GM18499 (cell line): ENCODE results near the gene IL32.
"Not testable (repeated sequence)": the region's sequence is repeated elsewhere in the genome, so short reads cannot be mapped to it uniquely, and the experiment has no call there.

ENCODE experiments used
- ATAC-seq: cut with Tn5 transposase; IDR thresholded peaks from one replicate; pipeline ENCODE4 v1.9.1; 2021; ENCODE audit warnings: moderate number of reproducible peaks; ENCODE audit not compliant: insufficient read depth, unreplicated experiment

IL32 gene

DNA sequence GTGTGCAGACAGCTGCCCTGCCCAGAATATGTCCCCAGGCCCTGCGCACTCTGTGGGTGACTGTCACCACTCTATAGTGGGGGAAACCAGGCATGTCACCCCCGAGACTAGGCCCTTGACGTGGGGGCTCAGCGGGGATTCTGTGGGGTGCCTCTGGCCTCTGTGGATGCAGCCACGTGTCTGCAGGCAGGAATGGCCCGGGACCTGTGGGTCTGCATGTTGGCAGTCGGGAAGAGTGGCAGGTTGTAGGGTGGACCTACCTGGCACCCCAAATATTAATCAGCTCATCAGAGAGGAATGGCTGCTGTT is 954 bp downstream of the IL32 start:
- no peak for ATAC-seq

DNA sequence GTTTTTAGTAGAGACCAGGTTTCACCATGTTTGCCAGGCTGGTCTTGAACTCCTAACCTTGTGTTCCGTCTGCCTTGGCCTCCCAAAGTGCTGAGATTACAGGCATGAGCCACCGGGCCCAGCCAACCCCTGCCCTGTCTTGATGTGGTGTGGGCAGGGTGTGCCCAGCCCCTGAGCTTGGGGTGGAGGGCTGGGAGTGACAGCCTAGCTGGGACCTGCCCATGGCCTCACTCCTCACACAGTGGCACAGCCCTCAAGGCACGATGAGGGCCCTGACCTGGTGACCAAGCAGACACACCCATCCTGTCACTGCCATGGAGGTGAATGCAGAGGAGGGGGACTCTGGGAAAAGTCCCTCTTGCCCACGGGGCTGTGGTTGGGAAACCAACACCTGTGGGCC is 3.0 kb downstream of the IL32 start:
- no peak for ATAC-seq

DNA sequence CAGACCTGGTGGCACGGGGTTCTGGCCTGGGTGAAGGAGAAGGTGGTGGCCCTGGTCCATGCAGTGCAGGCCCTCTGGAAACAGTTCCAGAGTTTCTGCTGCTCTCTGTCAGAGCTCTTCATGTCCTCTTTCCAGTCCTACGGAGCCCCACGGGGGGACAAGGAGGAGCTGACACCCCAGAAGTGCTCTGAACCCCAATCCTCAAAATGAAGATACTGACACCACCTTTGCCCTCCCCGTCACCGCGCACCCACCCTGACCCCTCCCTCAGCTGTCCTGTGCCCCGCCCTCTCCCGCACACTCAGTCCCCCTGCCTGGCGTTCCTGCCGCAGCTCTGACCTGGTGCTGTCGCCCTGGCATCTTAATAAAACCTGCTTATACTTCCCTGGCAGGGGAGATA is 3.7 kb downstream of the IL32 start:
- not testable (repeated sequence) for ATAC-seq

DNA sequence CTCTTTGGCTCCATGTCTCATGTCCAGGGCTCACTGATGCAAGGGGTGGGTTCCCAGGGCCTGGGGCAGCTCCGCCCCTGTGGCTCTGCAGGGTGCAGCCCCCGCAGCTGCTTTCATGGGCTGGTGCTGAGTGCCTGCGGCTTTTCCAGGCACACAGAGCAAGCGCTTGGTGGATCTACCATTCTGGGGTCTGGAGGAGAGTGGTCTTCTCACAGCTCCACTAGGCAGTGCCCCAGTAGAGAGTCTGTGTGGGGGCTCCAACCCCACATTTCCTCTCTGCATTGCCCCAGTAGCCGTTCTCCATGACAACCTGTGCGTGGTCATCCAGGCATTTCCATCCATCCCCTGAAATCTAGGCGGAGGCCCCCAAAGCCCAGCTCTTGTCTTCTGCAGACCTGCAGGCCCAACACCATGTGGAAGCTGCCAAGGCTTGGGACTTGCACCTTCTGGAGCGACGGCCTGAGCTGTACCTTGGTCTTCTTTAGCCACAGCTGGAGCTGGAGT is 5.2 kb downstream of the IL32 start:
- ATAC-seq: no peak

DNA sequence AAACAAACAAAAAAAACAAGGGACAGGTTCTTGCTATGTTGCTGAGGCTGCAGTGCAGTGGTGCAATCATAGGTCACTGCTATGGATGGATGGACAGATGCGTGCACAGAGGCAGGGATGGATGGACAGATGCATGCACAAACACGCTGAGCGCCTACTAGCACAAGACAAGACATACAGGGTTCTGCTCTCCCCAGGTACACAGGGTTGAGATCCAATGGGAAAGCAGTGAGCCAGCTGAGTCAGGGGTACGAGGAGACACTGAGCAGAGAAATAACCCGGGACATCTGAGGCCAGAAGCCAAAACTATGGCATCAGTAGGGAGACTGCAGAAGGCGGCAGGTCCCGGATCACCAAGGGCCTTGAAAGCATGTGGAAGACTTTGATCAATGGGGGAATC is 6.2 kb downstream of the IL32 start:
- ATAC-seq: no peak

DNA sequence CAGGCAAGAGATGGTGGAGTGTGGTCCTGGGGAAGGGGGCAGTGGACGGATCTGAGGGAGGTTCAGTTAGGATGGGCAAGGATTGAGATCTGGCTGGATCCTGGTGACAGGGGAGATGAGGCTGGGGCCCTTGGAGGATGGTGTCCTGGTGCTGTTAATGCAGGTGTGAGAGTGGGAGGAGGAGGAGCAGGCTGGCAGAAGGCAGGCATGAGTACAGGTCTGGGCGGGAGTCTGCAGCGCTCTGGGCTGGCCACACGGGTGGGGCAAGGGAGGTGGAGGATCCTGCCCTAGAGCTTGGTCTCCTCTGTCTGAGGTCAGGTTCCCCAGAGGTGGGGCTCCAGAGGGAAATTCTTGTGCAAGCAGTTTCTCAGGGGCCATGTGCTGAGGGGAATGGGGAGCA is 6.7 kb downstream of the IL32 start:
- ATAC-seq: not testable (repeated sequence)

DNA sequence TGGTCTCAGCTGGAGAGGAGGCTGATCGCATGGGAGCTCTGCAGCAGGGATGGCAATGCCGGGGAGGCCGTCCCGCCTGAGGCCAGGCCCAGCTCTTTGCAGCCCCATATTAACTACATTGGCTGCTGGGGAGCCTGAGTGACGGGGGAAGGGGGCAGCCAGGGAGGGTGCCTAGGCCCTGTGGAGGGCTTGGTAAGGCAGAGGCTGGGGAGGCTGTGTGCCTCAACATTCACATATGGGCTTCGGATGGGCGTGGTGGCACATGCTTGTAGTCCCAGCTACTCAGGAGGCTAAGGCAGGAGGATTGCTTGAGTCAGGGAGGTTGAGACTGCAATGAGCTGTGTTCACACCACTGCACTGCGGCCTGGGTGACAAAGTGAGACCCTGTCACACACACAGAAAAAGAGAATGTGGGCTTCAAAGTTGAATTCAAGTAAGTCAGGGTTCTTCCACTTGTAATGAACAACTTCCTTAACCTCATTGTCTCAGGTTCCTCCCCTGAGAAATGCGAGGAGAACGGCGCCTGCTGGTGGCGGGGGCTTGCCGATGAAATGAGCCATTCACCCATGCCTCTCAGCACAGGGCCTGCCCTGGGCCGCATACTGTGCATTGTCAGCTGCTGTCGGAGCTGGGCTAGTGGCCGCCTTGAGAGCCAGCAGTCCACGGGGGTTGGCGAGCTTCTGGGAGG is 7.3 kb downstream of the IL32 start:
- ATAC-seq: not testable (repeated sequence)

DNA sequence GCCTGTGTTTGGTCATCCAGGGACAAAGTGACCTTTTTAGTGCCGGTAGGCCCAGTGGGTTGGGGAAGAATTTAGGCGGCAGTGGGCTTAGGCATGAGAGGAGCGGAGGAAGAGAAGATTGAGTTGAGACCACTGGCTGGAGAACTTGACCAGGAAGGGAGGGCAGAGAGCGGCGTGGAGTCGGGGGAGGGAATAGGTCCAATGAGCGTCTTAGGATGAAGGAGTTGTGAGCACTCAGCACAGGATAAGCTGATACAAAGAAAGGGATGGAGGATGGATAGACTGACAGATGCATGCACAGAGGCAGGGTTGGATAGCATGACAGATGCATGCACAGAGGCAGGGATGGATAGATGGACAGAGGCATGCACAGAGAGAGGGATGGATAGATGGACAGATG is 8.0 kb downstream of the IL32 start:
- ATAC-seq: no peak

DNA sequence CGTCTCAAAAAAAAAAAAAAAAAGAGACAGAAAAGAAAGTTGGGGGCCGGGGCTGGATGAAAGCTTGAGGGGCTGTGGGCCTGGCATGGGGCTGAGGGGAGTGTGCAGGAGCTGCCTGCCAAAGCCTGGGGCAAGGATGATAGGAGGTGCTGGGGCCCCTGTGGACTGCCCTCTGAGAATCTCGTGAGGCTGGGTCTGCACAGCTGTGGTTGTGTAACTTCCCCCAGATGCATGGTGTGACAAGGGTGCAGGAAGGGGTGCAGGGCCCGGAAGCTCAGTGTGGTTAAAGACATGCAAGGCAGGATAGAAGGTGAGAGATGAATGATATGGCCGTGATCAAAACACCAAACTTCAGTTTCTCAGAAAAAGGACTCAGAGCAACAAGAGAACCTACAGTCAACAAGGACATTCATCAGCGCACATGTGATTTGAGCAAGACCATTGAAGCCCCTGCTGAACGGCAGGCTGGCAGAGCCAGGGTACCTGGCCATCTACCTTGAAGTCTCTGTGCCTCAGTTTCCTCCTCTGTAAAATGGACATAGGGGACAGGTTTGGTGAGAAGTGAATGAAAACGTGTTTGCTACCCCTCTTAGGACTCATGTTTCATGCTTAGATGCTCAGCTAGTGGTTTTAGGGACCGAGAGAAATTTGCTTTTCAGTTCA is 9.6 kb downstream of the IL32 start:
- no peak for ATAC-seq

DNA sequence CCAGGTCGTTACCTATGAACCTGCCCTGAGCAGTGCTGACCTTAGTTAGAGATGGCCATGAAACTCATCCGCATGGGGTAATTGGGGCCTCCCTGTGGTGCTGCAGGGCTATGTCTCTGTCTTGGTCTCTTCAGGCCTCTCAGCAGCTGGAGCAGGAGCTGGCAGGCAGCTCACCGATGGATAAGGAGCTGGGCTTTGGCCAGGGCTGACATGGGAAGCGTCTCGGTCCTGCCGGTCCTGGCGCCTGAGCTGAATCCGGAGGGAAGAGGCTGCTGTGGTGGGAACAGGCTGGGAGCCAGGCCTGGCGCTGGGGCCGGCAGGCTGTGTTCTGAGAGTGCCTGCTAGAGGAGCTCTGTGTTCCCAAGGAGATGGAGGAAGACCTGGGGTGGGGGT is 10.1 kb downstream of the IL32 start:
- ATAC-seq: no peak

DNA sequence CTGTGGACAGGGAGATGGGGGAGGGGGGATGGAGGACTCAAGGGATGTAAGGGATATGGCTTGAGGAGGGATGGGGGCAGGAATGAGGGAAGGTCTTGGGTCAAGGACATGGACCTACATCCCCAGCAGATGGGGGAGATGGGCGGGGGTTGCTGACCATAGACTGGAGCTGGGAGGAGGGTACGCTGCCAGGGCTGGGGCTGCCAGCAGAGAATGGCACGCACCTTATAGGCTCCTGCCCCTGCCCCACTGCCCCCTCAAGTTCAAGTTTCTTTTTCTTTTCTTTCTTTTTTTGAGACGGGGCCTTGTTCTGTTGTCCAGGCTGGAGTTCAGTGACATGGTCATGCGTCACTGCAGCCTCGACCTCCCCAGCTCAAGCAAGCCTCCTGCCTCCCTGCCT is 10.5 kb downstream of the IL32 start:
- not testable (repeated sequence) for ATAC-seq

DNA sequence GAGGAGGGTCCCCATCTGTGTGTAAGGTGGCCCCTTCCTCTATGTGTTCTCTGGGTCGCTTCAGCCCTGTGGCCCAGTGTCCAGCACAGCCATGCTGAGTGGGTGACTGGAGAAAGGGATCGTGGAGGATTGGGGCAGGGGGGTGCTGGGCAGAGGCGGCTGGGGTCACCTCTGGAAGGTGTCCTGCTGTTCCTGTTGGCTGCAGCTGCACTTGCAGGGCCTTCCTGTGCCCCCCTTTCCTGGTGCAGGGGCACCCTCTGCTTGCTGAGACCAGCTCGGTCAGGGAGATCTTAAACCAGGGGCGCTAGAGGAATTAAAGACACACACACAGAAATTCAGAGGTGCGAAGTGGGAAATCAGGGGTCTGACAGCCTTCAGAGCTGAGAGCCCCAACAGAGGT is 11.1 kb downstream of the IL32 start:
- no peak for ATAC-seq

DNA sequence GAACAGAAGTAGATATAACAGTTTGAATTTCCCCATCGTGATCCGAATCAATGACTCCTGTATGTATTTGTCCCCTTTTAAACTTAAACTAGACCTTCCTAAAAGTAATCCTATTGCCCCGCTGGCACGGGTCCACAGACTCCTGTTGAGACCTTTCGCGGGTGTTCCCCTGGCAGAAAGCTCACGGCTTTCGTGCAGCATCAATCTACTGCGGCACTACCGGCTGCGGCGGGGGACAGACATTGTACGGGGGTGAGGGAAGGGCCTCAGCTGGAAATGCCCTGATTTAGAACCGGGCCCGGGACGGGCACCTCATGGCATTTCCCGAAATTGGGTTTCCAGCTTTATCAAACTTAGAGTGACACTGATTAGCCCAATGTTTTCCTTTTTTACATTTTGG is 14.6 kb downstream of the IL32 start:
- no peak for ATAC-seq

DNA sequence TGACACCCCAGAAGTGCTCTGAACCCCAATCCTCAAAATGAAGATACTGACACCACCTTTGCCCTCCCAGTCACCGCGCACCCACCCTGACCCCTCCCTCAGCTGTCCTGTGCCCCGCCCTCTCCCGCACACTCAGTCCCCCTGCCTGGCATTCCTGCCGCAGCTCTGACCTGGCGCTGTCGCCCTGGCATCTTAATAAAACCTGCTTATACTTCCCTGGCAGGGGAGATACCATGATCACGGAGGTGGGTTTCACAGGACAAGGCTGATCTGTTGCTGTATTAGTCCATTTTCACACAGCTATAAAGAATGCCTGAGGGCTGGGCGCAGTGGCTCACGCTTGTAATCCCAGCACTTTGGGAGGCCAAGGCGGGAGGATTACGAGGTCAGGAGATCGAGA is 16.5 kb downstream of the IL32 start:
- ATAC-seq: not testable (repeated sequence)

DNA sequence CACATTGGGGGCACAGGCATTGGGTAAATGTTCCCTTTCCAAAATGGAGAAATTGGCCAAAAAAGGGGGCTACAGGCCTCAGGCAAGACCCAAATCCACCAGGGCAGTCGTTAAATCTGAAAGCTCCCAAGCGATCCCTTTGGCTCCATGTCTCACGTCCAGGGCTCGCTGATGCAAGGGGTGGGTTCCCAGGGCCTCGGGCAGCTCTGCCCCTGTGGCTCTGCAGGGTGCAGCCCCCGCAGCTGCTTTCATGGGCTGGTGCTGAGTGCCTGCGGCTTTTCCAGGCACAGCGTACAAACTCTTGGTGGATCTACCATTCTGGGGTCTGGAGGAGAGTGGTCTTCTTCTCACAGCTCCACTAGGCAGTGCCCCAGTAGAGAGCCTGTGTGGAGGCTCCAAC is 18.0 kb downstream of the IL32 start:
- ATAC-seq: not testable (repeated sequence)

DNA sequence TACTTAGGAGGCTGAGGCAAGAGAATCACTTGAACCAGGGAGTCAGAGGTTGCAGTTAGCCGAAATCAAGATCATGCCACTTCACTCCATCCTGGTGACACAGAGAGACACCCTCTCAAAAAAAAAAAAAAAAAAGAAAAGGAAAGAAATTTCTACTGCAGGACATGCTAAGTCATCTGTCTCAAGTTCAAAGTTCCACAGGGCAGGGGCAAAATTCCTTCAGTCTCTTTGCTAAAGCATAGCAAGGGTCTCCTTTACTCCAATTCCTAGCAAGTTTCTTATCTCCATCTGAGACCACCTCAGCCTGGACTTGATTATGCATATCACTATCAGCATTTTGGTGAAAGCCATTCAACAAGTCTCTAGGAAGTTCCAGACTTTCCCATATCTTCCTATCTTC is 19.1 kb downstream of the IL32 start:
- no peak for ATAC-seq

DNA sequence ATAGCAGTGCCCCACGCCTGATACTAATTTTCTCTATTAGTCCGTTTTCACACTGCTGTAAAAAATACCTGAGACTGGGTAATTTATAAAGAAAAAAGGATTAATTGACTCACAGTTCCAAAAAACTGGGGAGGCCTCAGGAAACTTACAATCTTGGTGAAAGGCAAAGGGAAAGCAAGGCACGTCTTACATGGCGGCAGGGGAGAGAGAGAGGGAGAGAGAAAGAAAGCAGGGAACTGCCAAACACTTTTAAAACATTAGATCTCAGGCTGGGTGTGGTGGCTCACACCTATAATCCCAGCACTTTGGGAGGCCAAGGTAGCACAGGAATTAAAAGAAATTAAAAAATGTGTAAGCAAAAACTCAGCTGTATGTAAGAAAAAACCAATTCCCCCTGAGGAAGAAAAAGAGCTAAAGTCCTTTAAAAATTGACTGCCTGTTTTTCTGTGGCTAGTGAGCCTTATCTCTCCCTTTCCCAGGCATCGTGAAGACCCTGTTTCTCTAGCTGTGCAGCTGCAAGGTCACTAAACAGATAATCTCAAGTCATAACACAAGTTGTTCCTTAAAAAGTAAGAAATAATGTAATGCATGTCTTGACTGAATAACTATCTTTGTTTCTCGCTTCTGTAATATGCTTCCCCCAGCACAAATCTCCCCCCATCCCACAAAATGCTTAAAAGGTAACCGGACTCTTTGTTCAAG is 19.7 kb downstream of the IL32 start:
- ATAC-seq: no peak

DNA sequence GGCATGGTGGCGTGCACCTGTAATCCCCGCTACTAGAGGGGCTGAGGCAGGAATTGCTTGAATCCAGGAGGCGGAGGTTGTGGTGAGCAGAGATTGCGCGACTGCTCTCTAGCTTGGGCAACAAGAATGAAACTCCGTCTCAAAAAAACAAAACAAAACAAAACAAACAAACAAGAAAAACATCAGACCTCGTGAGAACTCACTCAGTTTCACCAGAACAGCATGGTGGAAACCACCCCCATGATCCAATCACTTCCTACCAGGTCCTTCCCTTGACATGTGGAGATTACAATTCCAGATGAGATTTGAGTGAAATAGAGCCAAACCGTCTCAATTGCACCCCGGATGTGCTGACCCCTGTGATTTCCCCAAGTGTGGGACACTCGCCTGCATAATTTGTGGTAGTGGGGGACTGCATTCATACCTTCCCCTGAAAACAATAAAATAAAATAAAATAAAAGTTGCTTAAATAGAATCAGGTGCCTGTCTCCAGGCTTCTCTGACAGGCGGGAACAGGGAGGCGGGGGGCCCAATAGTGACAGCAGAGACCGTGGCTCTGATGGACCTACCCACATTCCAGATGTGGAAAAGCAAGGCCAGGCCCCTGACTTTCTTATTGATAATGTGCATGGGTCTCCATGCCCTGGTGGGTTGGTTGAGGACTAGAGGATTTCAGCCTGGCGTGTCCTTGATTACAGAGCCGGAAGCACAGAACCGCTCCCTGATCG is 20.6 kb downstream of the IL32 start:
- no peak for ATAC-seq

DNA sequence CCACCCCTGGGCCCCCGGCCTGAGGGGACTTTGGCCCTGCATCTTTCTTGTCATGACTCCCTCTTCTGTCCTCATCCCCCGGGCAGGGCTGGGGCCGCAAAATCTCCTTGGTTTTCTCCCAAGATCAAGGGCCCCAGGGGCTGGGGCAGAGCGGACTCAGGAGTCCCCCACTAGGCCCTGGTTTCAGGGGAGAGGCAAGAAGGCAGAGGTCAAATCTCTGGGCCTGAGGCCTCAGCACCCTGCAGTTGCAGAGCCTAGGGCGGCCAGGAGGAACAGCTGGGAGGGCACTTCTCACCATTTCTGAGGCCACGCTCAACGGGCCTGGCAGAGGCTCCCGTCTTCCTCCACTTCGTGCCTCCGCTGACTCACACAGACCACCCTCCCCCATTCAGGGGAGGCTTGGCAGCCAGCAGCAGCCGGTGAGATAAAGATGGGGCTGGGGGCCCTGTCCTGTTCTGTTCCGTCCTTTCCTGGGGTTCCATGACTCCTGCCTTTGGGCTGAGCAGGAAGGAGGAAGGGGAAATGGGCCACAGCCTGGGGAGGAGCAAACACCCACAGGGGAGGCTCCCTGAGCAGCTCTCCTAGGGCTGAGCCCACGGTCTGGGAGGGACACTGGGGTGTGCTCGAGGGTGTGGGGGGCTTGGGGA is 21.3 kb downstream of the IL32 start:
- ATAC-seq: no peak
